ENCODE data around the gene XK. TPM values are rescaled to one million over a fixed set of nuclear protein-coding genes. Genes with fewer than 3 reads are reported as not detected.

Gene XK
- total RNA-seq, 1 experiment from 2014 or later, result 3.7 TPM

GRCh38 chrX:37757082-37757481, 71.5 kb downstream of the XK start:
- H3F3A ChIP-seq (ENCODE audit: insufficient read depth, low read depth), result no peaks in the 10 kb centered on the region
- H3K9me3 ChIP-seq (ENCODE audit: insufficient read depth, low read depth), result no peaks in the 10 kb centered on the region
- ChIA-PET POLR2A (ENCODE audit: unreplicated experiment) (no interaction called here), CTCF (no interaction called here)
- TF ChIP-seq CTCF (conservative IDR thresholded peaks at IDR 0.05), result no peak
- no peak for TF ChIP-seq EZH2 (IDR thresholded peaks at IDR 0.05; ENCODE audit: low read depth)
- no peaks in the 10 kb centered on the region for H3K79me2 ChIP-seq (ENCODE audit: low read depth)
- no peak overlapping the region for H2AFZ ChIP-seq
- H3K4me2 ChIP-seq, result no peak overlapping the region
- H3K4me3 ChIP-seq, result no peak overlapping the region
- H3K36me3 ChIP-seq (ENCODE audit: low read depth), result no peaks in the 10 kb centered on the region
- DNase-seq, result no peak
- no peaks in the 10 kb centered on the region for H3K27me3 ChIP-seq (ENCODE audit: insufficient read depth, low read depth)
- BruUV-seq (replicated peaks), result no TSS peak
- no peaks in the 10 kb centered on the region for H4K20me1 ChIP-seq (ENCODE audit: insufficient read depth)
- intact Hi-C loops (cut with micrococcal nuclease; ENCODE audit: unreplicated experiment), result no loop called here
- H3K27ac ChIP-seq, result no peak overlapping the region
- no peaks in the 10 kb centered on the region for H3K9me2 ChIP-seq (ENCODE audit: insufficient read depth)
- no peaks in the 10 kb centered on the region for H3K4me1 ChIP-seq (replicated peaks; ENCODE audit: insufficient read depth)

GRCh38 chrX:37759351-37759750, 73.8 kb downstream of the XK start:
- ChIA-PET CTCF (no interaction called here), POLR2A (ENCODE audit: unreplicated experiment) (no interaction called here)
- BruUV-seq (replicated peaks), result no TSS peak
- no peaks in the 10 kb centered on the region for H3K9me2 ChIP-seq (ENCODE audit: insufficient read depth)
- H2AFZ ChIP-seq, result no peak overlapping the region
- no peak overlapping the region for H3K4me3 ChIP-seq
- H3K79me2 ChIP-seq (ENCODE audit: low read depth), result no peaks in the 10 kb centered on the region
- no peak overlapping the region for H3K27ac ChIP-seq
- no peaks in the 10 kb centered on the region for H3K4me1 ChIP-seq (replicated peaks; ENCODE audit: insufficient read depth)
- no peaks in the 10 kb centered on the region for H3F3A ChIP-seq (ENCODE audit: insufficient read depth, low read depth)
- TF ChIP-seq CTCF (conservative IDR thresholded peaks at IDR 0.05) (no peak), EZH2 (IDR thresholded peaks at IDR 0.05; ENCODE audit: low read depth) (no peak)
- intact Hi-C loops (cut with micrococcal nuclease; ENCODE audit: unreplicated experiment), result no loop called here
- no peaks in the 10 kb centered on the region for H3K27me3 ChIP-seq (ENCODE audit: insufficient read depth, low read depth)
- no peaks in the 10 kb centered on the region for H3K36me3 ChIP-seq (ENCODE audit: low read depth)
- H4K20me1 ChIP-seq (ENCODE audit: insufficient read depth), result no peaks in the 10 kb centered on the region
- DNase-seq, result no peak
- H3K4me2 ChIP-seq, result no peak overlapping the region
- H3K9me3 ChIP-seq (ENCODE audit: insufficient read depth, low read depth), result no peaks in the 10 kb centered on the region

- no peak overlapping the region for H3K4me3 ChIP-seq
- no peak overlapping the region for H3K4me2 ChIP-seq
- no peaks in the 10 kb centered on the region for H3K9me2 ChIP-seq (ENCODE audit: insufficient read depth)
- H3K27me3 ChIP-seq (ENCODE audit: insufficient read depth, low read depth), result no peaks in the 10 kb centered on the region
- CTCF ChIA-PET, result no interaction called here
- H2AFZ ChIP-seq, result no peak overlapping the region
- POLR2A ChIA-PET (ENCODE audit: unreplicated experiment), result no interaction called here
- TF ChIP-seq CTCF (conservative IDR thresholded peaks at IDR 0.05), result no peak
- no peak for TF ChIP-seq EZH2 (IDR thresholded peaks at IDR 0.05; ENCODE audit: low read depth)
- BruUV-seq (replicated peaks), result no TSS peak
- H3K4me1 ChIP-seq (replicated peaks; ENCODE audit: insufficient read depth), result no peaks in the 10 kb centered on the region
- no peak overlapping the region for H3K27ac ChIP-seq
- no peaks in the 10 kb centered on the region for H4K20me1 ChIP-seq (ENCODE audit: insufficient read depth)
- DNase-seq, result no peak
- no peaks in the 10 kb centered on the region for H3K36me3 ChIP-seq (ENCODE audit: low read depth)
- no peaks in the 10 kb centered on the region for H3F3A ChIP-seq (ENCODE audit: insufficient read depth, low read depth)
- no peaks in the 10 kb centered on the region for H3K79me2 ChIP-seq (ENCODE audit: low read depth)
- H3K9me3 ChIP-seq (ENCODE audit: insufficient read depth, low read depth), result no peaks in the 10 kb centered on the region
- intact Hi-C loops (cut with micrococcal nuclease; ENCODE audit: unreplicated experiment), result no loop called here
Observed at GRCh38 chrX:37759878-37760418, 74.4 kb downstream of the XK start.

All from PC-9 (cell line).